VCaP (cell line): ENCODE results near the gene RNFT2.
"Not testable (repeated sequence)": the region's sequence is repeated elsewhere in the genome, so short reads cannot be mapped to it uniquely, and the experiment has no call there.

Source experiments
- H3K27ac ChIP-seq: fragments of 450-650 bp; 2 replicates; pipeline ENCODE4 v1.5.1; 2017
- CTCF ChIP-seq: fragments of 450-650 bp; conservative IDR thresholded peaks from 2 replicates; pipeline ENCODE4 v1.5.1; 2017; ENCODE audit warnings: mild to moderate bottlenecking, moderate library complexity

RNFT2 gene

GRCh38 chr12:116783525-116784237 is 45.6 kb downstream of the RNFT2 start:
- TF ChIP-seq CTCF = no peak

GRCh38 chr12:116784238-116784612 is 46.1 kb downstream of the RNFT2 start:
- no peak for TF ChIP-seq CTCF
- no peak overlapping the region for H3K27ac ChIP-seq

More at GRCh38 chr12:116783525-116784237, 45.6 kb downstream of the RNFT2 start:
- H3K27ac ChIP-seq = no peak overlapping the region

GRCh38 chr12:116789562-116789961 is 51.4 kb downstream of the RNFT2 start:
- not testable (repeated sequence) for H3K27ac ChIP-seq

GRCh38 chr12:116790066-116790465 is 52.0 kb downstream of the RNFT2 start:
- H3K27ac ChIP-seq = no peak overlapping the region
- no peak for TF ChIP-seq CTCF

- TF ChIP-seq CTCF = no peak
- no peak overlapping the region for H3K27ac ChIP-seq
Measured at GRCh38 chr12:116792403-116792802, 54.3 kb downstream of the RNFT2 start.

GRCh38 chr12:116794725-116795124 is 56.6 kb downstream of the RNFT2 start:
- no peak overlapping the region for H3K27ac ChIP-seq
- TF ChIP-seq CTCF = no peak

GRCh38 chr12:116797885-116798284 is 59.8 kb downstream of the RNFT2 start:
- no peak for TF ChIP-seq CTCF
- no peak overlapping the region for H3K27ac ChIP-seq

GRCh38 chr12:116798719-116799118 is 60.6 kb downstream of the RNFT2 start:
- H3K27ac ChIP-seq = no peak overlapping the region
- no peak for TF ChIP-seq CTCF
